ENCODE results near the gene FAM162B.
"Not testable (repeated sequence)": the region's sequence is repeated elsewhere in the genome, so short reads cannot be mapped to it uniquely, and the experiment has no call there.

Gene FAM162B

DNA sequence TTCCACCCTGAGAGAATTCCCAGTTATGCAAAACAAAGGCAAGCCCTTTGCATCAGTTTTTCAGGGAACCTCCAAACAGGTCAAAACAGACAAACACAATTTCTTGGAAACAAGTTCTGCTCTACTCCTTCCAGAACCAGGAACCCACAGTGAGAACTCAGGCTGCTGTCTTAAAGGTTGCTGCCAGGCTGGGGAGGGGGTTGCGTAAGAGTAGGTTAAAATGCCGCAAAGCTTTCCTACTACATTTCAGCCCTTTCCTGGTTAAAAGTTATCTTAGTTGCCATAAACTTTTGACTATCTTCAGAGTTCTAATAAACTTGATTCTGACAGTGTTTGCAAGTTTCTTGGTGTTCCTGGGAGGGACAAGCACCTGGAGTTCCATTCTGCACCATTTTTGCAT, 50.8 kb downstream of the FAM162B start:
- DNase-seq = no peak

DNA sequence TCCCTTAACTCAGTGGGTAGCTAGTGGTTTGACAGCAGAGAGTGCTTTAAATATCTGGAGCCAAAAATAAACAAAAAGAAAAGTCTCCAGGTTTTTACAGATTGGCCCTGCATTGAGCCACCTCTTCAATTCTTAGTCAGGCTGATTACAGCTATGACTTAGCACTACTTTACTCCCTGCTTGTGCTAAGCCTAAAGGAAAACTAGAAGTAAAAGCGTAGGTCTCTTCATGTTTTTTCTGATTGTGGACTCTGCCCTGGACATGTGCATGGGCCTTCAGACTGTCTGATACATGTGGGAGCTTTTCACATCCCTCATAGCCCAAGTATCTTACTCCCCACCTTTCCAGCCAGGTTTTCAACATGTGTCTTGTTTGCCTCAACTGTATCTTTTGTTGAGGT, 51.2 kb downstream of the FAM162B start:
- DNase-seq = no peak

DNA sequence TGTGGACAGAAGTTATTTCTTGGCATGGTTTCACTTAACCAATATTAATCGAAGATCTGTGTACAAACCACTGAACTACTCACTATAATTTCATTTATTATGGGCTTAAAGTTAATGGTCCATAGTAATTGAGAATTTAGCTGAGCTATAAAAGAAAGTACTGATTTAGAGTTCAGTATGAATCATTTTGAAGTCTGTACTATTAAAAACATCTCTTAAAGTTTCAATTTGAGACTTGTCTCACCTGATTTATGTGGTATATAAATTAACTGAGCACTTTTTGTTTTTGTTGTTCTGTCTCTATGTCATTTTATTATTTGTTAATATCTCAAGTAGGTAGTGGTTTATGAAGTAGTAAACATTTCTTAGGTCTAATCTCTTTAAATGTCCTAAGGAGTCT, 59.6 kb downstream of the FAM162B start:
- no peak for DNase-seq

DNA sequence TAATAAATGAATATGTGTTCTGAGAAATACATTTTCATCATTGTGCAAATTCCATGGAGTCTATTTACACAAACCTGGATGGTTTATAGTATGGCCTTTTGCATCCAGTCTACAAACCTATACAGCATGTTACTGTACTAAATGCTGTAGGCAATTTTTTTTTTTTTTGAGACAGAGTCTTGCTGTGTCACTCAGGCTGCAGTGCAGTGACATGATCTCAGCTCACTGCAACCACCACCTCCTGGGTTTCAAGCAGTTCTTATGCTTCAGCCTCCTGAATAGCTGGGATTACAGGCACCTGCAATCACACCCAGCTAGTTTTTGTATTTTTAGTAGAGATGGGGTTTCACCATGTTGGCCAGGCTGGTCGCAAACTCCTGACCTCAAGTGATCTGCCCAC, 61.6 kb downstream of the FAM162B start:
- DNase-seq = not testable (repeated sequence)
